Activated T-cell treated with anti-CD3 and anti-CD28 coated beads, Interleukin-2, amount 50 U/mL, for 4 hours (primary cell): ENCODE data around the gene COPRS. TPM values are rescaled to one million over a fixed set of nuclear protein-coding genes. Genes with fewer than 3 reads are reported as not detected.

ENCODE experiments used
- ATAC-seq, 2 donors: fragments of 200-7000 bp; cut with Tn5 transposase; one replicate each; pipeline ENCODE4 v1.10.0; 2021
- DNase-seq: peaks from one replicate; pipeline ENCODE4 v3.0.0-alpha.2; 2020
- H3K27me3 Mint-ChIP-seq: one replicate; pipeline ENCODE4 v1.8.0; 2021; ENCODE audit warnings: low read depth, mixed read lengths
- H3K36me3 Mint-ChIP-seq: one replicate; pipeline ENCODE4 v1.8.0; 2022; ENCODE audit warnings: mixed read lengths; ENCODE audit not compliant: insufficient read depth
- H3K4me1 Mint-ChIP-seq: one replicate; pipeline ENCODE4 v1.8.0; 2021; ENCODE audit warnings: low read depth, mixed read lengths
- H3K4me3 Mint-ChIP-seq: one replicate; pipeline ENCODE4 v1.8.0; 2021; ENCODE audit warnings: mild to moderate bottlenecking, moderate library complexity, mixed read lengths
- H3K9me3 Mint-ChIP-seq: one replicate; pipeline ENCODE4 v1.8.0; 2021; ENCODE audit warnings: mixed read lengths
- total RNA-seq, 3 donors: library from RNA; stranded (reverse); gene quantifications; one replicate each; pipeline ENCODE4 v1.2.1, GENCODE V29; 2021

Gene COPRS
- total RNA-seq, 3 donors from 2014 or later = 46.4 to 67.9 (median 58.9) TPM

- H3K9me3 Mint-ChIP-seq = no peaks in the 10 kb centered on the region
- no peak for ATAC-seq
- no peak overlapping the region for H3K4me3 Mint-ChIP-seq
- H3K4me1 Mint-ChIP-seq = no peaks in the 10 kb centered on the region
- peaks cover 13% of the 10 kb centered on the region for H3K27me3 Mint-ChIP-seq
- no peaks in the 10 kb centered on the region for H3K36me3 Mint-ChIP-seq
- no peak for DNase-seq
These were observed 50.5 kb downstream of the COPRS start for GRCh38 chr17:31808521-31809050.

DNA sequence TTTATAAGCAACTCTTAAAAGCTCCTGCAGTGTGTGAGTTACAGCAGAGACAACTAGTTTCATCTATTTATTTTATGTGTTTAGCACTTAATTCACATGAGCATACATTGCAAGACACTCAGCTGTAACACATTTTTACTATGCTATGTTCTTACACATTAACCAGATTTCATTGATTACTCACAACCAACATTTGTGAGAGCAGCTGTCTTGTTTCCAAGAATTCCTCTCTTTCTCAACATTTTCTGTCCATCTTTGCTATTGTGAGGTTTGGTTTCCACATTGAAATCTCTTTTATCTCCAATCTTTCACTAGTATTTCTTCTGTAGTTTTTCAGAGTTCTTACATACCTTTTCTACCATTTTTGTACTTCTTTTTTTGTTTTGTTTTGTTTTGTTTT is 51.2 kb downstream of the COPRS start:
- no peaks in the 10 kb centered on the region for H3K9me3 Mint-ChIP-seq

GRCh38 chr17:31806921-31807320 is 52.1 kb downstream of the COPRS start:
- Mint-ChIP-seq H3K4me1 (no peaks in the 10 kb centered on the region), H3K9me3 (no peaks in the 10 kb centered on the region), H3K36me3 (no peaks in the 10 kb centered on the region), H3K4me3 (no peak overlapping the region), H3K27me3 (peaks cover 8% of the 10 kb centered on the region)
- no peak for ATAC-seq
- no peak for DNase-seq

More for the DNA sequence above, 51.2 kb downstream of the COPRS start:
- no peak for DNase-seq
- Mint-ChIP-seq H3K4me3 (no peak overlapping the region), H3K4me1 (no peaks in the 10 kb centered on the region), H3K36me3 (no peaks in the 10 kb centered on the region), H3K27me3 (peaks cover 8% of the 10 kb centered on the region)
- no peak for ATAC-seq

DNA sequence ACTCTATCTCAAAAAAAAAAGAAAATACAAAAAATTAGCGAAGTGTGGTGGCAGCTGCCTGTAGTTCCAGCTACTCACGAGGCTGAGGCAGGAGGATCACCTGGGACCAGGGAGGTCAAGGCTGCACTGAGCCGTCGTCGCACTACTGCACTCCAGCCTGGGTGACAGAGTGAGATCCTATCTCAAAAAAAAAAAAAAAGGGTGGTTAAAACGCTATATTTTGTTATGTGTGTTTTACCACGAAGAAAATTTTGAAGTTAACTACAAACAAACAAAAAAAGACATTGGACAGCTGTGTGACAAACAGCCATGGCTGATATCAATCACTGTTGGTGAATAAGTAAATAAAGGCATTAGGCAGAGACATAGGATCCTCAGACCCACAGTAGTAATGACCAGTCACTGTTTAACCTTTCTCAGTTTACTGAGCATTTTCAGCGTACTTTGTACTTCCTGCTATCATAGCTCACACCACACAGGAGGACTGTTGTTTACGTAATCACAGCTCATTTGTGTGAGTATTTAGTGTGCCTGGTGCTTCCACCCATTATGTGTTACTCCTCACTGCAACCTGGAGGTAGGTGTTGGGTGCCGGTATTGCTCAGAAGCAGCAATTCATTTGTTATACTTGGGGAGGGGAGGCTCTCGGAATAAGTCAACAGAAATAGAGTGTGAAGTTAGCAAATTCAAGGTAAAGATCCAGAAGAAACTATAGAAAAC is 55.4 kb downstream of the COPRS start:
- no peaks in the 10 kb centered on the region for H3K4me1 Mint-ChIP-seq
- H3K4me3 Mint-ChIP-seq = no peak overlapping the region
- DNase-seq (no peak), ATAC-seq (no peak)
- no peaks in the 10 kb centered on the region for H3K9me3 Mint-ChIP-seq
- H3K27me3 Mint-ChIP-seq = no peaks in the 10 kb centered on the region
- H3K36me3 Mint-ChIP-seq = no peaks in the 10 kb centered on the region

DNA sequence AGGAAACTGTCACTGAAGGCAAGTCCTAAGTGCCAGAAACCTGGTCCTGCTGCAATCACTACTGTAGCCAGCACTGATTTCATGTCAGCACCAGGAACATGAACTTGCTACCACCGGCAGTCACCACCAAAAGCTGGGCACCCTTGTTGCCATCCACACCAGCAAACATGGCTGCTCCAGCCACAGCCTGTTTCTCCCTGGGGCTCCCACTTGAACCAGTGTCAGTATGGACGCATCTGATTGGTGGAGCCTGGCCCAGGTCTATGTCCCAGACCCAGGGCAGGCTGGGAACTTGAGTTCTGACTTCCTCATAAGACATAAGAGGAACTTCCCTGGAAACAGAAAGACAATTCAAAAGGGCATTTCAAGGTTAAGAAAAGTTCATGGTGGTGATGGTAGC is 56.5 kb downstream of the COPRS start:
- Mint-ChIP-seq H3K36me3 (no peaks in the 10 kb centered on the region), H3K27me3 (no peaks in the 10 kb centered on the region), H3K4me1 (no peaks in the 10 kb centered on the region), H3K9me3 (no peaks in the 10 kb centered on the region), H3K4me3 (no peak overlapping the region)
- ATAC-seq (no peak), DNase-seq (no peak)

Other genes with a start within 250 kb of the COPRS start
- gene UTP6, start 42.5 kb upstream of the COPRS start, total RNA-seq = 100 to 1,000 TPM; 174 to 194 (median 184) TPM
- gene SUZ12, start 77.8 kb upstream of the COPRS start, total RNA-seq = 10 to 100 TPM; 57.3 to 65.5 (median 58.4) TPM
- gene LRRC37B, start 148.1 kb upstream of the COPRS start, total RNA-seq = 1 to 10 TPM; 7.0 to 8.7 (median 8.4) TPM